HG02798 (cell line): Measurements from ENCODE around the gene FIG4.
"Not testable (repeated sequence)": the region's sequence is repeated elsewhere in the genome, so short reads cannot be mapped to it uniquely, and the experiment has no call there.

Experiments used
- ATAC-seq: cut with Tn5 transposase; IDR thresholded peaks from one replicate; pipeline ENCODE4 v1.9.1; 2021; ENCODE audit warnings: mild to moderate bottlenecking; ENCODE audit not compliant: unreplicated experiment, poor library complexity

FIG4 gene

GRCh38 chr6:109834595-109835437, 143.7 kb downstream of the FIG4 start:
- ATAC-seq, result no peak

DNA sequence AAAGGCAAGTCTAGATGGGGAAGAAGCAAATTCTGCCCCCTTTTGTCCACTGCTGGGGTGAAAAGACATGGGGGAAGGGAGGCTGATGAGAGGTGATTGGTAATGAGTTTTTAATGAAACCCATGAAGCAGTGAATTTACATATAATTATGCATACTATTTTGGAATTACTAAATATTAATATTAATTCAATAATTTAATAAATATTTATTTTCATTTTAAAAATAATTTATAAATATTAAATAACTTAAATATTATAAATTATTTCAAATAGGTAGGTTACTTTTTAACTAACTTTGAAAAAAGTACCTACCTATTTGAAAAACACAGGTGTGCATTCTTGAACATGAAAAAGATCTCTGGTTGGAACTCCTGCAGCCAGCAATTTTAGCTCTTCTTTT, 148.9 kb downstream of the FIG4 start:
- no peak for ATAC-seq

GRCh38 chr6:109840796-109841195, 149.7 kb downstream of the FIG4 start:
- no peak for ATAC-seq

- no peak for ATAC-seq
Observed at GRCh38 chr6:109841869-109842268, 150.8 kb downstream of the FIG4 start.

DNA sequence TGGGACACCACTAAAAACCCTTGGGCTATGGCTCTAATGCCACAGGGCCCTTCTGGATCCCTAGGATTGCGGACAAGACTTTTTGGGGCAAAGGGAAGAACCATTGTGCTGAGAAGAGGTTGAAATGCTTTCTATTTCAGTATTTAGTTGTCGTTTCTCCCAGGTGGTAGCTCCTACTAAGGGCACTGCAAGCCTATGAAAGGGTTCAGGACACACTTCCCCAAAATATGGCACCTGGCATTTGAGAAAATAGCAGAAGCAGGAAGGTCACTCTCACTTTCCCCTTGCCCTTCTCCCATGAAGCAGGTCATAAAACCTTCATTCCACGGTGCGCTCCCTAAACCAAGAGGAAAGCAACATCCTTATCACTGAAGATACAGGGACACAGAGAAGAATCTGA, 161.6 kb downstream of the FIG4 start:
- no peak for ATAC-seq

DNA sequence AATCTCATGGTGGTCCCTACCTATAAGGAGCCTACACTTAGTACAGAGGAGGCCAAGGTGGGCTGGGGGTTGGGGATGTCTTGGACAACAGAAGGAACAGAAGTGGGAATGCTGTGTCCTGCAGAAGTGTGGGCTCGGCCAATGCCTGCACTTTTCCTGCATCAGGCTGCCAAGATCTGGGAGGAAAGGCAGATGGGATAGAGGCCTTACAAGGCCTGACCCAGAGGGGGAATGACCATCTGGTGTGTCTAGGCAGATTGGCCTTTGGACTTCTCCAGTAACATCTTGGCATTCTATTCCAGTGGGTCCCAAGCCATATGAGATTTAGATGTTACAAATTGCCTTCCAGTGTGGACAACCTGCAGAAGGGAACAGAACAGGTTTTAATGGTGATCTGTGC, 162.3 kb downstream of the FIG4 start:
- ATAC-seq, result no peak

DNA sequence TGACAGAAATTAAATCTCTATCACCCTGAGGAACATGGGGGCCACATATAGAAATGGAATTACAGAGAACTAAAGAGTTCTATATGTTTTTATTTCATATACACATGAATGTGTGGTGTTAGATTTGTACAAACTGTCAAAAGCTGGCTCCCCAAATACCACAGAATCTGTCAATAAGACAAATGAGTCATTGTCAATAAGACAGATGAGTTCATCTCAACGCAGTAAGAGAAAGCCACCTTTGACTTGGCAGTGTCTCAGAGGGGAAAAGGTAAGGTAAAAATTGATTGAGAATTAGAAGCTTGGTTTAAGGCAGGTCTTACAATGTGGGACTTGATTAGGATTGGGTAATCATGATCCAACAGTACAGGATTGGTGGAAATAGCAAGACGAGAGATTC, 162.9 kb downstream of the FIG4 start:
- no peak for ATAC-seq

DNA sequence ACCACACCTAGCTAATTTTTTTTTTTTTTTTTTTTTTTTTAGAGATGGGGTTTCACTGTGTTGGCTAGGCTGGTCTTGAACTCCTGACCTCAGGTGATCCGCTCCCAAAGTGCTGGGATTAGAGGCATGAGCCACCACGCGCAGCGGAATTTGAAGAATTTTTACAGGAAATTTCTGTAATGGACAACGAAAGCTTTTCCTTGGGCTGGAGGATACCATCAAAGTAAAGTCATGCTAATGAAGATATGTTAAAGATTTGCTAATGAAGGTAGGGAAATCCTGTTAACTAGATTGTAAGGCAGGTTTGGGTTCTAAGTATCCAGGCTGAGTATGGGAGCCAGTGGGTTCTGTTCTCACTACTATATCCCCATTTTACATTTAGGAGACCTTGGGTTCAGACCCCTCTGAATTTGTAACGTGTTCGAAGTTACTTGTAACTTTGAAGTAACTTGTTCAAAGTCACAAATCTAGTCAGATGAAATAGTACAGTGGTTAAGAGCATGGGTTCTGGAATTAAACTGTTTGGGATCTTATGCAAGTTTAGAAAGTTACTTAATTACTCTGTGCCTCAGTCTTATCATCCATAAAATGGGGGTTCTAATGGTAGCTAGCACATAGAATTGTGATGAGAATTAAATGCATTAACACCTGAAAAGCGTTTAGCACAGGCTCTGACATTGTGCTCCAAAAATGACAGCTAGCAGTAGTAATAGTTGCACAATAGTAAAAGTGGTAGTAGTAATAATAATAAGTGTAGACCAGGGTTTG, 163.6 kb downstream of the FIG4 start:
- no peak for ATAC-seq

DNA sequence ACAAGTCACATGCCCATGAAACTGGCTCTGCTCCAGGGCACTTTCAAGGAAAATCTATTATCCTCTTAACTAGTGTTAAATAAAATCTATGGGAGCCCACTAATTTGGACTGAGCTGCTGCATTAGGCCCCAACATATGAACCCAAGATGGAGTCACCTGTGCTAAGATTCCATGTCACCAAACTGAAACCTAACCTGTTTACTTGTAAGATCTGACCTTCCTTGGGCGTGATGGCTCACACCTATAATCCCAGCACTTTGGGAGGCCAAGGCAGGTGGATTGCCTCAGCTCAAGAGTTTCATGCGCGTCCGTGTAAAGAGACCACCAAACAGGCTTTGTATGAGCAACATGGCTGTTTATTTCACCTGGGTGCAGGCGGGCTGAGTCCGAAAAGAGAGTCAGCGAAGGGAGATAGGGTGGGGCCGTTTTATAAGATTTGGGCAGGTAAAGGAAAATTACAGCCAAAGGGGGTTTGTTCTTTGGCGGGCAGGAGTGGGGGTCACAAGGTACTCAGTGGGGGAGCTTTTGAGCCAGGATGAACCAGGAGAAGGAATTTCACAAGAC, 164.5 kb downstream of the FIG4 start:
- ATAC-seq, result not testable (repeated sequence)

GRCh38 chr6:109861946-109862345, 170.8 kb downstream of the FIG4 start:
- no peak for ATAC-seq

DNA sequence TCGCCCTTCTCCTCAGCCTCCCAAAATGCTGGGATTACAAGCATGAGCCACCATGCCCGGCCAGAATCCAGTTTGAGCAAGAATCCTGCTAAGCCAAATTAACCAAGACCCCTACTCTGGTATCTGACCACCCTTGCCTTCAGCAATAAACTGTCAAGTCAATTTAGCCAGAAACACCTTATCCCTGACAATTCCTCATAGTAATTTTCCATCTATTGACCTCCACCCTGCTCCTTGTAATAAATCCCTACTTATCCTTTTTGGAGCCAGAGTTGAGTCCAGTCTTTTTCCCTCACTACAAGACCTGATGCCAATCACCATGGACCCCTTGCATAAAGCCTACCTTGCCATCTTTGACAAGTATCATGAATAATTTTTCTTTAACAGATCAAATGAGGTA, 173.0 kb downstream of the FIG4 start:
- no peak for ATAC-seq

DNA sequence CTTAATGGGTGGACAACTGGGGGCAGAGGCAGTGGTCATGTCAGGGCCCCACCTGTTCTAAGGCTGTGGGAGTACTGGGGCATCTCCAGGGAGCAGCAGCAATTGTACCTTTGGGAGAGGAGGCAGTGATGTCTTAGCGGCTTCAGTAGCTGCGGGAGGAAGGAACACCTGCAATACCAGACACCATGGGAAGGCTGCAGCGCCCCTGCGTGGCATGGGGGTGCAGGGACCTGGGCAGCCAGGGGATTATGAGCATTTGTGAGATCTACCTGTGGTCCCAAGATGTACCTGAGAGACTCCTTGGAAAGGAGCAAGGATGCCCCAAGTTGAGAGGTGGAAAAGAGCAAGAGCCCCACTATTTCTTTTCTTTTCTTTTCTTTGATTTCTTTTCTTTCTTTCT, 174.9 kb downstream of the FIG4 start:
- ATAC-seq, result no peak

- no peak for ATAC-seq
Observed at GRCh38 chr6:109867009-109867969, 176.2 kb downstream of the FIG4 start.

- no peak for ATAC-seq
Observed at GRCh38 chr6:109867970-109868358, 176.9 kb downstream of the FIG4 start.

DNA sequence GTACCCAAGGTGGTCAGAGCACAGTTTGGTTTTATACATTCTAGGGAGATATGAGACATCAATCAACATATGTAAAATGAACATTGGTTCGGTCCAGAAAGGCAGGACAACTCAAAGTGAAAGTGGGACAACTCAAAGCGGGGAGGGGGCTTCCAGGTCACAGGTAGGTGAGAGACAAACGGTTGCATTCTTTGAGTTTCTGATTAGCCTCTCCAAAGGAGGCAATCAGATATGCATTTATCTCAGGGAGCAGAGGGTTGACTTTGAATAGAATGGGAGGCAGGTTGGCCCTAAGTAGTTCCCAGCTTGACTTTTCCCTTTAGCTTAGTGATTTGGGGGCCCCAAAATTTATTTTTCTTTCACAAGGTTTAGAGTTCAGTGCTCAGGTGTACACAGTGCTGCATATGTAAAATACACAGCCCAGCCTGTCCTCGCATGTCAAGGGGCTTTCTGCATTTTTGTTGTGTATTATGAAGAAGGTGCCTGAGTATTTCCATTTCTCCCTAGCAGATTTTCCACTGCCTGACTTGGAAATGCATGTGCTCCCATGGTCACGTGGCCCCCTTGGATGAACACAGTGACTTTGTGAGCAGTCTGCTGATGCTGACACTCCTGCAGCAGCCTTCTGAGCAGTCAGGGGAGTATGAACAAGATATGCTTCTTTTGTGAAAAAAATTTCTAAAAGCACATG, 178.4 kb downstream of the FIG4 start:
- ATAC-seq, result not testable (repeated sequence)

GRCh38 chr6:109870089-109870410, 179.0 kb downstream of the FIG4 start:
- no peak for ATAC-seq

DNA sequence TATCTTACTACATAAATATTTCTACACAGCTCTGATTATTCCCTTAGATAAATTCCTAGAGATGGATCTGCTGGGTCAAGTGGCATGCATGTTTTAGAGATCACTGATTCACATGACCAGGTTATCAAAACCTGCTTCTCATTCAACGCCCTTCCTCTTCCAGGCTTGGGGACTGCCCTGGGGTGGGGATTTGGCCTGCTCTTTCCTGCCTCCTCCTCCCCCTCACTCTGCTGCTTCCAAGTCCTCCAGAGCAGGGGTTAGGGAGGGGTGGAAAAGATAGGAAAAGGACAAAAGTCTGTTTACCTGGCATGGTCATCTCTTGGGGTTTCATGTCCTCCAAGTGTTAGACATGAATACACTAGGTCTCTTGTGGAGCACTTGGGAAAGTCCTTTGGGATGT, 181.5 kb downstream of the FIG4 start:
- no peak for ATAC-seq

- no peak for ATAC-seq
Observed at GRCh38 chr6:109872968-109873545, 182.0 kb downstream of the FIG4 start.

GRCh38 chr6:109874086-109874485, 183.0 kb downstream of the FIG4 start:
- ATAC-seq, result no peak
